ENCODE results near the gene PADI1.

The PADI1 gene

GRCh38 chr1:17162941-17163340, 42.0 kb upstream of the PADI1 start:
- Histone ChIP-seq H3K4me1 (ENCODE audit: insufficient read depth, insufficient read length) (peaks cover 10% of the 10 kb centered on the region), H3K4me3 (ENCODE audit: insufficient read length, low read depth) (no peak overlapping the region), H3K9ac (ENCODE audit: insufficient read length, low read depth) (no peak overlapping the region), H3K9me3 (ENCODE audit: insufficient read depth, low read length) (no peaks in the 10 kb centered on the region), H3K27me3 (ENCODE audit: insufficient read depth, insufficient read length) (peaks cover 16% of the 10 kb centered on the region), H3K36me3 (ENCODE audit: insufficient read depth, insufficient read length, low read length) (no peaks in the 10 kb centered on the region)
- no peak for TF ChIP-seq SUZ12 (IDR thresholded peaks at IDR 0.05; ENCODE audit: extremely low read depth, insufficient read depth, insufficient read length)
- no peak for TF ChIP-seq ZNF274 (IDR thresholded peaks at IDR 0.05; ENCODE audit: low read depth, low read length)
- TF ChIP-seq YY1 (IDR thresholded peaks at IDR 0.05; ENCODE audit: insufficient read depth, insufficient read length), result no peak
- no peak for DNase-seq (ENCODE audit: low read depth, low spot score)

GRCh38 chr1:17163371-17163770, 41.6 kb upstream of the PADI1 start:
- TF ChIP-seq SUZ12 (IDR thresholded peaks at IDR 0.05; ENCODE audit: extremely low read depth, insufficient read depth, insufficient read length), result no peak
- TF ChIP-seq ZNF274 (IDR thresholded peaks at IDR 0.05; ENCODE audit: low read depth, low read length), result no peak
- no peak for TF ChIP-seq YY1 (IDR thresholded peaks at IDR 0.05; ENCODE audit: insufficient read depth, insufficient read length)
- Histone ChIP-seq H3K27me3 (ENCODE audit: insufficient read depth, insufficient read length) (peaks cover 16% of the 10 kb centered on the region), H3K9me3 (ENCODE audit: insufficient read depth, low read length) (no peaks in the 10 kb centered on the region), H3K9ac (ENCODE audit: insufficient read length, low read depth) (no peak overlapping the region), H3K36me3 (ENCODE audit: insufficient read depth, insufficient read length, low read length) (no peaks in the 10 kb centered on the region), H3K4me1 (ENCODE audit: insufficient read depth, insufficient read length) (peaks cover 13% of the 10 kb centered on the region), H3K4me3 (ENCODE audit: insufficient read length, low read depth) (no peak overlapping the region)
- DNase-seq (ENCODE audit: low read depth, low spot score), result no peak

DNA sequence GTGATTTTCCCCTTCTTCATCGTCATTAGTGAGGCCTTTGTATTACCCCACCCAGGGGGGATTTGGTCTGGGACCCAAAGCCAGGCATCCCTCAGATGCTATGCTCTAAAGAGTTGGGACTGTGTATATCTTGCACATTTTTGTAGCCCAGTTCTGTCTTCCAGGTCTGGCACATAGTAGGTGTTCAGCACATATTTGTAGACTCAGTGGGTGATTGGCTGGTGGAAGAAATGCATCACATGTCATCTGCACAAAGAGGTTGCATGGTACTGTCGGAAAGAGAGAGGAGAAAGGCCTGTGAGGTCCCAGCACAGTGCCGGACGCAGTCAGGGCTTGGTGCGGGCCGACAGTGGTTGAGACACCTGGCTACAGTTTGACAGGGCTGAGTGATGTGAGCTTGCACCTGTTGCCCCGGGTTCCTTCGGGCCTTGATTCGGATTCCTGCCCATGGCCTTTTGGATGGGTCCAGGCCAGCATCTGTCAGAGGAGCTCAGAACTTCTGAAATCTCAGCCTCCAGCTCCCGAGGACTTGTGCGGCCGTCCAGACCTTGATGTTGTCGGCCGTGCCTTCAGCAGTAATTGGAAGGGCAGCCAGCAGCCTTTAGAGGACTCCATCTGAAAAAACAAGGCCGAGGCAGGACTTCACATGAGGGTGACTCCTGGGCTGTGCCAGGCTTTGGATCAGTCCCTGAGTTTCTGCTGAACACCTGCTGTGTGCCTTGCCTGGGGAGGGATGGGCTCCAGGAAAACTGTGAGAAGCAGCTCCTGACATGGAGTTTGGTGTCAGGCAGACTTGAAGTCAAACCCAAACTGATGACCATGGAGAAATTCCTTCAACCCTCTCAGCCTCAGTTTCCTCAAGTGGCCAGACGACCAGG, 40.9 kb upstream of the PADI1 start:
- no peak for TF ChIP-seq SUZ12 (IDR thresholded peaks at IDR 0.05; ENCODE audit: extremely low read depth, insufficient read depth, insufficient read length)
- no peak for TF ChIP-seq YY1 (IDR thresholded peaks at IDR 0.05; ENCODE audit: insufficient read depth, insufficient read length)
- no peak for TF ChIP-seq ZNF274 (IDR thresholded peaks at IDR 0.05; ENCODE audit: low read depth, low read length)
- no peak overlapping the region for H3K4me3 ChIP-seq (ENCODE audit: insufficient read length, low read depth)
- H3K36me3 ChIP-seq (ENCODE audit: insufficient read depth, insufficient read length, low read length), result no peaks in the 10 kb centered on the region
- H3K9me3 ChIP-seq (ENCODE audit: insufficient read depth, low read length), result no peaks in the 10 kb centered on the region
- peaks cover 13% of the 10 kb centered on the region for H3K4me1 ChIP-seq (ENCODE audit: insufficient read depth, insufficient read length)
- H3K27me3 ChIP-seq (ENCODE audit: insufficient read depth, insufficient read length), result peaks cover 16% of the 10 kb centered on the region
- DNase-seq (ENCODE audit: low read depth, low spot score), result no peak
- H3K9ac ChIP-seq (ENCODE audit: insufficient read length, low read depth), result no peak overlapping the region

- no peak overlapping the region for H3K9ac ChIP-seq (ENCODE audit: insufficient read length, low read depth)
- no peak for DNase-seq (ENCODE audit: low read depth, low spot score)
- no peaks in the 10 kb centered on the region for H3K9me3 ChIP-seq (ENCODE audit: insufficient read depth, low read length)
Measured at GRCh38 chr1:17165823-17166222, 39.1 kb upstream of the PADI1 start.

GRCh38 chr1:17167041-17167785, 37.7 kb upstream of the PADI1 start:
- H3K4me1 ChIP-seq (ENCODE audit: insufficient read depth, insufficient read length), result peaks cover 13% of the 10 kb centered on the region
- H3K9me3 ChIP-seq (ENCODE audit: insufficient read depth, low read length), result no peaks in the 10 kb centered on the region
- H3K27me3 ChIP-seq (ENCODE audit: insufficient read depth, insufficient read length), result peaks cover 16% of the 10 kb centered on the region
- H3K9ac ChIP-seq (ENCODE audit: insufficient read length, low read depth), result no peak overlapping the region
- TF ChIP-seq ZNF274 (IDR thresholded peaks at IDR 0.05; ENCODE audit: low read depth, low read length) (no peak), SUZ12 (IDR thresholded peaks at IDR 0.05; ENCODE audit: extremely low read depth, insufficient read depth, insufficient read length) (no peak), YY1 (IDR thresholded peaks at IDR 0.05; ENCODE audit: insufficient read depth, insufficient read length) (no peak)
- H3K4me3 ChIP-seq (ENCODE audit: insufficient read length, low read depth), result no peak overlapping the region
- no peaks in the 10 kb centered on the region for H3K36me3 ChIP-seq (ENCODE audit: insufficient read depth, insufficient read length, low read length)
- peak; percentile 46 for DNase-seq (ENCODE audit: low read depth, low spot score)

More at GRCh38 chr1:17165823-17166222, 39.1 kb upstream of the PADI1 start:
- no peaks in the 10 kb centered on the region for H3K36me3 ChIP-seq (ENCODE audit: insufficient read depth, insufficient read length, low read length)
- TF ChIP-seq YY1 (IDR thresholded peaks at IDR 0.05; ENCODE audit: insufficient read depth, insufficient read length), result no peak
- TF ChIP-seq ZNF274 (IDR thresholded peaks at IDR 0.05; ENCODE audit: low read depth, low read length), result no peak
- TF ChIP-seq SUZ12 (IDR thresholded peaks at IDR 0.05; ENCODE audit: extremely low read depth, insufficient read depth, insufficient read length), result no peak
- H3K4me1 ChIP-seq (ENCODE audit: insufficient read depth, insufficient read length), result peaks cover 13% of the 10 kb centered on the region
- no peak overlapping the region for H3K4me3 ChIP-seq (ENCODE audit: insufficient read length, low read depth)
- H3K27me3 ChIP-seq (ENCODE audit: insufficient read depth, insufficient read length), result peaks cover 16% of the 10 kb centered on the region

- Histone ChIP-seq H3K9ac (ENCODE audit: insufficient read length, low read depth) (no peak overlapping the region), H3K4me1 (ENCODE audit: insufficient read depth, insufficient read length) (peaks cover 13% of the 10 kb centered on the region), H3K9me3 (ENCODE audit: insufficient read depth, low read length) (no peaks in the 10 kb centered on the region), H3K4me3 (ENCODE audit: insufficient read length, low read depth) (no peak overlapping the region), H3K27me3 (ENCODE audit: insufficient read depth, insufficient read length) (peaks cover 16% of the 10 kb centered on the region), H3K36me3 (ENCODE audit: insufficient read depth, insufficient read length, low read length) (no peaks in the 10 kb centered on the region)
- no peak for DNase-seq (ENCODE audit: low read depth, low spot score)
- TF ChIP-seq ZNF274 (IDR thresholded peaks at IDR 0.05; ENCODE audit: low read depth, low read length) (no peak), SUZ12 (IDR thresholded peaks at IDR 0.05; ENCODE audit: extremely low read depth, insufficient read depth, insufficient read length) (no peak), YY1 (IDR thresholded peaks at IDR 0.05; ENCODE audit: insufficient read depth, insufficient read length) (no peak)
Measured at GRCh38 chr1:17167786-17168090, 37.2 kb upstream of the PADI1 start.

Measured in NT2/D1 (cell line).